MM.1S (cell line): ENCODE results near the gene CDC5L.

ENCODE experiments used
- DNase-seq: peaks from one replicate; pipeline ENCODE4 v3.0.0-alpha.2; 2015
- H2AFZ ChIP-seq: fragments of 300-600 bp; sonication (generic); 2 replicates; pipeline ENCODE4 v1.6.0; 2016; ENCODE audit warnings: antibody characterized with exemption, low read length
- H3F3A ChIP-seq: fragments of 300-600 bp; sonication (generic); 2 replicates; pipeline ENCODE4 v1.6.1; 2016; ENCODE audit warnings: mild to moderate bottlenecking, antibody characterized with exemption, low read length, moderate library complexity, mixed read lengths; ENCODE audit not compliant: insufficient read depth
- H3K27ac ChIP-seq: fragments of 300-600 bp; sonication (generic); 2 replicates; pipeline ENCODE4 v1.5.1; 2016; ENCODE audit warnings: mild to moderate bottlenecking, low read length
- H3K27me3 ChIP-seq: fragments of 300-600 bp; sonication (generic); replicated peaks from 2 replicates; pipeline ENCODE4 v1.6.0; 2016; ENCODE audit warnings: low read length; ENCODE audit not compliant: insufficient read depth
- H3K36me3 ChIP-seq: fragments of 300-600 bp; sonication (generic); replicated peaks from 2 replicates; pipeline ENCODE4 v1.6.1; 2016; ENCODE audit warnings: mild to moderate bottlenecking, low read length, mixed read lengths; ENCODE audit not compliant: insufficient read depth
- H3K4me1 ChIP-seq: fragments of 300-600 bp; sonication (generic); 2 replicates; pipeline ENCODE4 v1.6.1; 2016; ENCODE audit warnings: low read length, mixed read lengths
- H3K4me2 ChIP-seq: fragments of 300-600 bp; sonication (generic); 2 replicates; pipeline ENCODE4 v1.6.0; 2016; ENCODE audit warnings: low read depth, low read length
- H3K4me3 ChIP-seq: fragments of 300-600 bp; sonication (generic); 2 replicates; pipeline ENCODE4 v1.5.1; 2016; ENCODE audit warnings: low read length, mixed read lengths
- H3K79me2 ChIP-seq: fragments of 300-600 bp; sonication (generic); 2 replicates; pipeline ENCODE4 v1.6.1; 2016; ENCODE audit warnings: mixed run types, low read length, mixed read lengths
- H3K9ac ChIP-seq: fragments of 300-600 bp; sonication (generic); 2 replicates; pipeline ENCODE4 v1.6.1; 2016; ENCODE audit warnings: low read length, mixed read lengths
- H3K9me2 ChIP-seq: fragments of 300-600 bp; sonication (generic); replicated peaks from 2 replicates; pipeline ENCODE4 v1.6.1; 2016; ENCODE audit warnings: mild to moderate bottlenecking, low read length, mixed read lengths; ENCODE audit not compliant: insufficient read depth
- H3K9me3 ChIP-seq: fragments of 300-600 bp; sonication (generic); replicated peaks from 2 replicates; pipeline ENCODE4 v1.6.1; 2016; ENCODE audit warnings: mild to moderate bottlenecking, low read length, mixed read lengths; ENCODE audit not compliant: insufficient read depth
- H4K20me1 ChIP-seq: fragments of 300-600 bp; sonication (generic); 2 replicates; pipeline ENCODE4 v1.6.1; 2016; ENCODE audit warnings: mild to moderate bottlenecking, low read length, moderate library complexity, mixed read lengths; ENCODE audit not compliant: insufficient read depth
- EZH2 ChIP-seq: fragments of 300-600 bp; sonication (generic); optimal IDR thresholded peaks from 2 replicates; pipeline ENCODE3; 2017; ENCODE audit warnings: low read depth, mild to moderate bottlenecking, antibody characterized with exemption, low read length, mixed read lengths
- EZH2phosphoT487 ChIP-seq: fragments of 300-600 bp; sonication (generic); IDR thresholded peaks from 2 replicates; pipeline ENCODE4 v1.6.1; 2018; ENCODE audit warnings: antibody characterized with exemption, low read length
- TF ChIP-seq, protein P1 (sequence below): fragments of 300-600 bp; sonication (generic); IDR thresholded peaks from 2 replicates; pipeline ENCODE4 v1.5.1; 2016; ENCODE audit warnings: antibody characterized with exemption, low read length, mixed read lengths

Gene CDC5L

DNA sequence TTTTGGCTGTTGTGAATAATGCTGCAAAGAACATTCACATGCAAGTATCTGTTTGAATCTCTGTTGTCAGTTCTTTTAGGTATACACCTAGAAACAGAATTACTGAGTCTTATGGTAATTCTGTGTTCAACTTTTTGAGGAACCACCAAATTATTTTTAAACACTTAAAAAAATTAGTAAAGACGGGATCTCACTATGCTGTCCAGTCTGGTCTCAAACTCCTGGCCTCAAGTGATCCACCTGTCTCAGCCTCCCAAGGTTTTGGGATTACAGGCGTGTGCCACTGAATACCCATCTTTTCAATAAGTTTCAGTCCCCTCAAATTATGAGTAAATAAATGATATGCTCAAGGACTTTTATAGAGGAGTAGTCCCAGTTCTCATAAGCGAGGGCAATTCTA is 27.5 kb upstream of the CDC5L start:
- TF ChIP-seq, protein P1, sequence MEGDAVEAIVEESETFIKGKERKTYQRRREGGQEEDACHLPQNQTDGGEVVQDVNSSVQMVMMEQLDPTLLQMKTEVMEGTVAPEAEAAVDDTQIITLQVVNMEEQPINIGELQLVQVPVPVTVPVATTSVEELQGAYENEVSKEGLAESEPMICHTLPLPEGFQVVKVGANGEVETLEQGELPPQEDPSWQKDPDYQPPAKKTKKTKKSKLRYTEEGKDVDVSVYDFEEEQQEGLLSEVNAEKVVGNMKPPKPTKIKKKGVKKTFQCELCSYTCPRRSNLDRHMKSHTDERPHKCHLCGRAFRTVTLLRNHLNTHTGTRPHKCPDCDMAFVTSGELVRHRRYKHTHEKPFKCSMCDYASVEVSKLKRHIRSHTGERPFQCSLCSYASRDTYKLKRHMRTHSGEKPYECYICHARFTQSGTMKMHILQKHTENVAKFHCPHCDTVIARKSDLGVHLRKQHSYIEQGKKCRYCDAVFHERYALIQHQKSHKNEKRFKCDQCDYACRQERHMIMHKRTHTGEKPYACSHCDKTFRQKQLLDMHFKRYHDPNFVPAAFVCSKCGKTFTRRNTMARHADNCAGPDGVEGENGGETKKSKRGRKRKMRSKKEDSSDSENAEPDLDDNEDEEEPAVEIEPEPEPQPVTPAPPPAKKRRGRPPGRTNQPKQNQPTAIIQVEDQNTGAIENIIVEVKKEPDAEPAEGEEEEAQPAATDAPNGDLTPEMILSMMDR: no peak
- TF ChIP-seq EZH2phosphoT487 (no peak), EZH2 (no peak)
- no peaks in the 10 kb centered on the region for H3K36me3 ChIP-seq
- no peak overlapping the region for H3K4me2 ChIP-seq
- no peaks in the 10 kb centered on the region for H3K9me3 ChIP-seq
- H3K4me3 ChIP-seq: no peak overlapping the region
- no peak overlapping the region for H2AFZ ChIP-seq
- H3K4me1 ChIP-seq: no peaks in the 10 kb centered on the region
- no peaks in the 10 kb centered on the region for H3F3A ChIP-seq
- H3K9ac ChIP-seq: no peak overlapping the region
- no peak for DNase-seq
- no peaks in the 10 kb centered on the region for H3K27me3 ChIP-seq
- no peaks in the 10 kb centered on the region for H3K9me2 ChIP-seq
- no peak overlapping the region for H3K27ac ChIP-seq
- no peaks in the 10 kb centered on the region for H4K20me1 ChIP-seq
- no peaks in the 10 kb centered on the region for H3K79me2 ChIP-seq

DNA sequence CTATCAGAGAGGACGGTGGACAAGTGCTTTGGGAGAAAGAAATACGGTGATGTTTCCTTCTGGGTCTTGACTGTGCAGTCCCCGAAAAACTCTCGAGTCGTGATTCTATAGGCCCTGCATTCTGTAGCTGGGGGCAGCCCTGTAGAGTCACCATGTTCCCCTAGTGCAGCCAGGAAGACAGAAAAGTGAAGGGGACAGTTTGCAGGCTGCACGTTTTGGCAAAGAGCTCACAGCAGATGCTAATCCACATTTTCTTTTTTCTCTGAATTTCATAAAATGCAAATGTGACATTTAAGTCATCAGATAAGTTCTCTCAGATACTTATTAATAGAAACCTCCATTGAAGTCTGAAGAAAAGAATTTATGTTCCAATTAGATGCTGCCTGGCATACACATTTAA is 25.6 kb upstream of the CDC5L start:
- TF ChIP-seq, protein P1: no peak
- TF ChIP-seq EZH2: no peak
- no peak for TF ChIP-seq EZH2phosphoT487
- Histone ChIP-seq H3K36me3 (no peaks in the 10 kb centered on the region), H3K79me2 (no peaks in the 10 kb centered on the region), H2AFZ (no peak overlapping the region), H3K9me2 (no peaks in the 10 kb centered on the region), H3K9me3 (no peaks in the 10 kb centered on the region), H3K4me2 (no peak overlapping the region), H3F3A (no peaks in the 10 kb centered on the region), H3K27me3 (no peaks in the 10 kb centered on the region), H3K4me1 (no peaks in the 10 kb centered on the region), H3K27ac (no peak overlapping the region), H3K4me3 (no peak overlapping the region), H4K20me1 (no peaks in the 10 kb centered on the region), H3K9ac (no peak overlapping the region)
- DNase-seq: no peak

GRCh38 chr6:44363377-44363926 is 24.1 kb upstream of the CDC5L start:
- no peak for DNase-seq
- H3K79me2 ChIP-seq: no peaks in the 10 kb centered on the region
- TF ChIP-seq, protein P1: no peak
- no peak for TF ChIP-seq EZH2
- no peak for TF ChIP-seq EZH2phosphoT487
- H3K4me2 ChIP-seq: no peak overlapping the region
- H3F3A ChIP-seq: no peaks in the 10 kb centered on the region
- H3K27me3 ChIP-seq: no peaks in the 10 kb centered on the region
- no peak overlapping the region for H3K9ac ChIP-seq
- H3K9me2 ChIP-seq: no peaks in the 10 kb centered on the region
- H2AFZ ChIP-seq: no peak overlapping the region
- no peaks in the 10 kb centered on the region for H3K4me1 ChIP-seq
- no peaks in the 10 kb centered on the region for H3K9me3 ChIP-seq
- H3K27ac ChIP-seq: no peak overlapping the region
- no peak overlapping the region for H3K4me3 ChIP-seq
- no peaks in the 10 kb centered on the region for H3K36me3 ChIP-seq
- H4K20me1 ChIP-seq: no peaks in the 10 kb centered on the region
